GM19468 (cell line): Measurements from ENCODE around the gene PSME3.

Experiments
- ATAC-seq: cut with Tn5 transposase; IDR thresholded peaks from one replicate; pipeline ENCODE4 v1.9.1; 2021; ENCODE audit warnings: mild to moderate bottlenecking, moderate library complexity, moderate number of reproducible peaks; ENCODE audit not compliant: unreplicated experiment; ENCODE audit errors: extremely low read depth

Gene PSME3, protein sequence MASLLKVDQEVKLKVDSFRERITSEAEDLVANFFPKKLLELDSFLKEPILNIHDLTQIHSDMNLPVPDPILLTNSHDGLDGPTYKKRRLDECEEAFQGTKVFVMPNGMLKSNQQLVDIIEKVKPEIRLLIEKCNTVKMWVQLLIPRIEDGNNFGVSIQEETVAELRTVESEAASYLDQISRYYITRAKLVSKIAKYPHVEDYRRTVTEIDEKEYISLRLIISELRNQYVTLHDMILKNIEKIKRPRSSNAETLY

DNA sequence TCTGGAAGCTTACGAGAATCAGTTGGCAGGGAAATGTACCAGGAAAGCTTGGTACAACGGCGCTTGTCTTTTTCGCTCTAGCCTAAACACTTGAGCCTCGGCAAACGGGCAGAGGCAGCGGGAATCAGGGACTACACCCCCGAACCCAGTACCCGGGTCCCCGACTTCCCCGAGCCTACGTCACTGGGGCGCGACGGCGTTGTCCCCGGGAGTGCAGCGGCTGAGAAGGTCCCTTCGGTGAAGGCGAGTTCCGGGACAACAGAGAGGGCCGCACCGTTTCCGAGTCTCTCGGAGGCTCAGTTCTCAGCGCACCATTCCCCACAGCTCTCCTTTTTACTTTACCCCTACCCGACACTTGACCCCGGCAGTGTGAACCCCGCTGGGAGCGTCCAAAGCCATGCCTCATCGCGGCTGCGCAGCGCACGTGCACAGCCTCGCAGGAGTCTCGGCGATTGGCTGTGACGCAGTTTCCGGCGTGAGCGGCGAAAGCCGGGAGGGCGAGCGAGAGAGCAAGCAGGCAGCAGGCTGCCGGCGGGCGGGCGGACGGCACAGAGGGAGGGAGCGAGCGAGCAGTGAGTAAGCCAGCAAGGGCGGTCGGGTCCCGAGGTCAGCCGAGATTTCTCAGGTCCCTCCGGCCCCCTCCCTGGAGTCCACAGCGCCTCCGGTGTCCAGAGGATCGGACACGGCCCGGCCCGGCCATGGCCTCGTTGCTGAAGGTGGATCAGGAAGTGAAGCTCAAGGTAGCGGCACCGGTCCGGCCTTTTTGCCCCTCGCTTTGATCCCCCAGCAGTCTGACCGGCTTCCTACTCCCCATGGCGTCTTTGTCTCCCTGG is at the start of gene PSME3:
Gene PSME3, plus strand, starts transcription at position 464 of the 833 bp plus-strand sequence. Its CDS starts 235 bp downstream, at position 699.
- peak; percentile 59 for ATAC-seq

- ATAC-seq: no peak
Measured at GRCh38 chr17:42783791-42784138, 49.4 kb upstream of the PSME3 start.

DNA sequence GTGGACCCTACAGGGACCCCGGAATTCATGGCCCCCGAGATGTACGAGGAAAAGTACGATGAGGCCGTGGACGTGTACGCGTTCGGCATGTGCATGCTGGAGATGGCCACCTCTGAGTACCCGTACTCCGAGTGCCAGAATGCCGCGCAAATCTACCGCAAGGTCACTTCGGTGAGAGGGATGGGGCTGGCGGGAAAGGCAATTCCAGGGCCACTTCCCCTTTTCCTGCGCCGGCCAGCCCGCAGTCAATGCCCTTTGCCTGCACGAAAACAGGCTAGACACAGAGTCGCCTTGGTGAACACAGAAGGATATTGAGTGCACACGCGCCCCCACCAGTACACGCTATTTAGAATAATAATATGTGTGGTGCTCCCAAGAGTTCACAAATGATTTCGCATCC is 48.8 kb upstream of the PSME3 start:
- no peak for ATAC-seq

DNA sequence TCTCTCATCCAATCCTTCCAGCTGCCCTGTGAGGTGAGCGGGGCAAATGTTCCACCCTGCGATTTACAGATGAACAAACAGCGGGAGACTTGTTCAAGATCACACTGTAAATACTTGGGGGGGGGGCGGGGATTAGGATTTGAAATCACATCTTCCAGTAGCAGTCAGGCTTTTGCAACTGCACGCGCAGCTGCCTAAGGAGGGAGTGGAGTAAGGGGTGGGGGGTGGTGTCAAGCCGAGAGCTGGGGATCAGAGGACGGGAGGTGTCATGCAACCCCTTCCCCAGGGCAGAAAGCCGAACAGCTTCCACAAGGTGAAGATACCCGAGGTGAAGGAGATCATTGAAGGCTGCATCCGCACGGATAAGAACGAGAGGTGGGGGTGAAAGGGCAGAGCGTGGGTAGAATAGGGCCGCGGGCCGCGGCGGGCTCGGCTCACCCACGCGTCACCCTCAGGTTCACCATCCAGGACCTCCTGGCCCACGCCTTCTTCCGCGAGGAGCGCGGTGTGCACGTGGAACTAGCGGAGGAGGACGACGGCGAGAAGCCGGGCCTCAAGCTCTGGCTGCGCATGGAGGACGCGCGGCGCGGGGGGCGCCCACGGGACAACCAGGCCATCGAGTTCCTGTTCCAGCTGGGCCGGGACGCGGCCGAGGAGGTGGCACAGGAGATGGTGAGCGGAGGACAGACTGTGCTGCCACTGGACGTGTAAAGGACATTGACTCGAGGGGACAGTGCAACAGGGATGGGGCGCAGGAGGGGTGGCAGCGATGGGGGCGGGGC is 48.2 kb upstream of the PSME3 start:
- ATAC-seq: no peak

DNA sequence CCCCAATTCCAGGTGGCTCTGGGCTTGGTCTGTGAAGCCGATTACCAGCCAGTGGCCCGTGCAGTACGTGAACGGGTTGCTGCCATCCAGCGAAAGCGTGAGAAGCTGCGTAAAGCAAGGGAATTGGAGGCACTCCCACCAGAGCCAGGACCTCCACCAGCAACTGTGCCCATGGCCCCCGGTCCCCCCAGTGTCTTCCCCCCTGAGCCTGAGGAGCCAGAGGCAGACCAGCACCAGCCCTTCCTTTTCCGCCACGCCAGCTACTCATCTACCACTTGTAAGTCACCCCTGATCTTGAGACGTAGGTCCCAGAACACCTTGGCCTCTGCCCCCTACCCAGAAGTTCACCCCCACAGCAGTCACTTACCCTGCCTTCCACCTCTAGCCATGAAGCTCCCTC is 45.9 kb upstream of the PSME3 start:
- no peak for ATAC-seq

GRCh38 chr17:42791948-42792347 is 41.2 kb upstream of the PSME3 start:
- no peak for ATAC-seq

GRCh38 chr17:42792545-42792944 is 40.7 kb upstream of the PSME3 start:
- no peak for ATAC-seq

GRCh38 chr17:42795061-42795460 is 38.1 kb upstream of the PSME3 start:
- ATAC-seq: no peak

GRCh38 chr17:42795465-42795864 is 37.7 kb upstream of the PSME3 start:
- no peak for ATAC-seq

- no peak for ATAC-seq
Measured at GRCh38 chr17:42796066-42796758, 37.0 kb upstream of the PSME3 start.

GRCh38 chr17:42797067-42798007 is 35.9 kb upstream of the PSME3 start:
- no peak for ATAC-seq

DNA sequence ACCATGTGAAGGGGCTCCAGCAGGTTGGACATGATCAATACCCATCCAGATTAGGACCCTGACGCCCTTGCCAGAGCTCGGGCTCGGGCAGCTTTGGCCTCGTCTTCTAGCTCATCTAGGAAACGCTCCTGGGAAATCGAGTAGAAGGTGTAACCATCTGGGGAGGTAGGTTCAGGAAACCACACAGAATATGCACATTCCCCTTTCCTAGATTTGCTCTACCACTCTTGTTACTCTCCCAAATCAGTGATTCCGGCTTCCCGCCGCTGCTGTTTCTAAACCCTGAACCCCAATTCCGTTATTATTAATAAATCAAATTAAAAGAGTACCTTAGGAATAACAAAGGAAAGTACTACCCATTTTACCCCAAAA is 35.2 kb upstream of the PSME3 start:
- no peak for ATAC-seq

DNA sequence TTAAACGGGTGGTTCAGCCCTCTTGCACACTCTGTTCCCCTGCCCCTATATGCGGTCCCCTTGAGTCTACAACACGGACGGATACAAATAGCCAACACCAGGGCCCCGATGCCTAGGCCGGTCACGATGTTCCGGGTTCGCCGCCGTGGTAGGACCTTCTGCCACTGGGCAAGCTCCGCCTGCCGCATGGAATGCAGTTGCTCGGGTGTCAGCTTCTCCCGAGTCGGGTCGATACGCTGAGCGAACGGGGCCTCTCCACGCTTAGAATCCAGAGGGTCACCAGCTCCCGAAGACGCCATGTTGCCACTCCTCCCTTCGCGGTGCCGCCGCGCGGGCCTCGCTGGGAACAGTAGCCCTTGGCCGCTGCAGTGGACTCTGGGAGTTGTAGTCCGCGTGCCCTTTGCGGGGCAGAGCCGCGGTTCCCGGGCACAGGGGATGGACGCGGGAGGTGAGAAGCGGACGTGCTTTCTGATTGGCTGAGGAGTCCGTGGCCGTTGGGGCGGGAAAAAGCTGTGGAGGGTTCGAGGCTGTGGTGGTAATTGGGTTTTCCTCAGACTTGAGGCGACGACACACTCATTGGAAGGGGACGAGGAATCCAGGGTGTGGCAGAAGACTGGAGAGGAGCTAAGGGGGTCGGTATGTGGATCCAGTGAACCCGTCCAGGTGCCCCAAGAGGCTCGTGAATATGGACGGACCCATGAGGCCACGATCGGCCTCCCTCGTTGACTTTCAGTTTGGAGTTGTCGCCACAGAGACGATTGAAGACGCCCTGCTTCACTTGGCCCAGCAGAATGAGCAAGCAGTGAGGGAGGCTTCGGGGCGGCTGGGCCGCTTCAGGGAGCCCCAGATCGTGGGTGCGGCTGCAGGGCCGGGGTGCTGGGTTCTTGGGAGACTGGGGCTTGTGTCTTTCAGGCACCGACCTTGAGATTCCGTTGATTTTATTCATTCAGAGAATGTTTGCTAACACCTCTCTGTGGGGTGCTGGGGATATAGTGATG is 34.5 kb upstream of the PSME3 start, which contains the start of the genes CNTD1 and COA3:
Gene CNTD1, plus strand, starts transcription at position 479 of the 998 bp plus-strand sequence. Its CDS starts 207 bp downstream, at position 686.
Gene COA3, minus strand, starts transcription at position 322 of the 998 bp plus-strand sequence. Its CDS starts 23 bp downstream, at position 299.
- ATAC-seq: peak; percentile 60

- ATAC-seq: no peak
Measured at GRCh38 chr17:42803074-42803883, 29.9 kb upstream of the PSME3 start.

- no peak for ATAC-seq
Measured at GRCh38 chr17:42804918-42805367, 28.3 kb upstream of the PSME3 start.

DNA sequence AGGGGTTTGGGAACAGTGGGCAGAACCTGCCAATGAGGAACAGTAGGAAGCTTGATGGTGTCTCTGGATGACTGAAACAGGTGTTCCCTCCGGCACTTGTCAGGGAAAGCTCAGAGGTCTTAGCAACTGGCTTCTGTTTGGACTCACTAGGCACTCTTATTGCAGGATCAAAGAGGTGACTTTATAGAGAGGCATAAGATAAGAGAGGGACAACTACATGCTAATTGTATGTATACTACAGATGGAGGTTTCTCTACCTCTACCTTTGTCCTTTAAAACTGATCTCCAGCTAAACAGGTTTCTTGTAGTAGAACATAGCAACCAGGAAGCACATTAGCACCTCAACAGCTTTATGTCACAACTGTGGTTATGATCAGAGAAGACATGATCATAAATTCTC is 26.9 kb upstream of the PSME3 start:
- ATAC-seq: no peak

DNA sequence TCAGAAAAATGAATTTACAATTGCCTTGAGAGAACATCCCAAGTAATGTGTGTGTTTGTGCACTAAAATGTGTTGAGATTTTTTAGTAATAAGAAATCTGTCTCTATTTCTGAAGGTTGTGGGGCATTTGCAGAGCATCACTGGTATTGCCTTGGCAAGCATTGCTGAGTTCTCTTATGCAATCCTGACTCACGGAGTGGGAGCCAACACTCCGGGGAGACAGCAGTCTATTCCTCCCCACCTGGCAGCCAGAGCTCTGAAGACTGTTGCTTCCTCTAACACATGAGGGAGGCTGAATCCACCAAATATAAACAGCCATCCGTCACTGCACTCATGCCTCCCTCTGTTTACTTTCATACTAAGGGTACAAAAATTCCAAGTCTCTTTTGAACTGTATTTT is 23.9 kb upstream of the PSME3 start:
- ATAC-seq: no peak
